PC-9 (cell line): ENCODE measurements around the gene ACOT6. TPM values are rescaled to one million over a fixed set of nuclear protein-coding genes. Genes with fewer than 3 reads are reported as not detected.
"Not testable (repeated sequence)": the region's sequence is repeated elsewhere in the genome, so short reads cannot be mapped to it uniquely, and the experiment has no call there.

Source experiments
- BruUV-seq: library from RNA; stranded (reverse); fragments of 400-500 nt; replicated peaks from 2 replicates; lab custom pipeline; 2021; lab: Mats Ljungman, UMichigan
- CTCF ChIA-PET: fragments of 300-600 bp; sonication (Branson Sonifier 250); formaldehyde crosslinking; loops from one replicate; lab custom pipeline; 2022; ENCODE audit warnings: antibody characterized with exemption; lab: Charles Lee
- POLR2A ChIA-PET: fragments of 300-600 bp; sonication (Branson Sonifier 250); formaldehyde crosslinking; loops from one replicate; lab custom pipeline; 2022; ENCODE audit warnings: antibody characterized with exemption; ENCODE audit not compliant: unreplicated experiment; lab: Charles Lee
- DNase-seq, 2 experiments: peaks; one replicate each; pipeline versions ENCODE4 v3.0.0 to v3.0.0-alpha.2; 2015 to 2022; ENCODE audit warnings: mixed read lengths in 1 of 2
- H2AFZ ChIP-seq: fragments of 200-600 bp; sonication (generic); 2 replicates; pipeline ENCODE4 v1.8.1; 2017; ENCODE audit warnings: antibody characterized with exemption
- H3F3A ChIP-seq: fragments of 200-600 bp; sonication (generic); 2 replicates; pipeline ENCODE4 v1.8.1; 2017; ENCODE audit warnings: antibody characterized with exemption, mild to moderate bottlenecking, low read depth; ENCODE audit not compliant: insufficient read depth
- H3K27ac ChIP-seq: fragments of 200-600 bp; sonication (generic); 2 replicates; pipeline ENCODE4 v1.6.1; 2016; ENCODE audit warnings: mixed run types
- H3K27me3 ChIP-seq: fragments of 200-600 bp; sonication (generic); 2 replicates; pipeline ENCODE4 v1.6.1; 2016; ENCODE audit warnings: low read depth, mixed run types; ENCODE audit not compliant: insufficient read depth
- H3K36me3 ChIP-seq: fragments of 200-600 bp; sonication (generic); 2 replicates; pipeline ENCODE4 v1.6.1; 2016; ENCODE audit warnings: low read depth, mixed run types
- H3K4me1 ChIP-seq: fragments of 200-600 bp; sonication (generic); replicated peaks from 2 replicates; pipeline ENCODE4 v1.6.1; 2016; ENCODE audit warnings: mixed run types; ENCODE audit not compliant: insufficient read depth
- H3K4me2 ChIP-seq: fragments of 200-600 bp; sonication (generic); 2 replicates; pipeline ENCODE4 v1.6.1; 2017; ENCODE audit warnings: mixed run types
- H3K4me3 ChIP-seq: fragments of 200-600 bp; sonication (generic); 2 replicates; pipeline ENCODE4 v1.6.1; 2016; ENCODE audit warnings: mixed run types
- H3K79me2 ChIP-seq: fragments of 200-600 bp; sonication (generic); 2 replicates; pipeline ENCODE4 v1.6.1; 2017; ENCODE audit warnings: low read depth, mixed run types
- H3K9me2 ChIP-seq: fragments of 200-600 bp; sonication (generic); 2 replicates; pipeline ENCODE4 v1.8.1; 2017; ENCODE audit warnings: mild to moderate bottlenecking; ENCODE audit not compliant: insufficient read depth
- H3K9me3 ChIP-seq: fragments of 200-600 bp; sonication (generic); 2 replicates; pipeline ENCODE4 v1.8.1; 2016; ENCODE audit warnings: low read depth; ENCODE audit not compliant: insufficient read depth
- H4K20me1 ChIP-seq: fragments of 200-600 bp; sonication (generic); 2 replicates; pipeline ENCODE4 v1.8.1; 2017; ENCODE audit not compliant: insufficient read depth
- EZH2 ChIP-seq: fragments of 200-600 bp; sonication (generic); IDR thresholded peaks from 2 replicates; pipeline ENCODE4 v1.8.0; 2017; ENCODE audit warnings: antibody characterized with exemption, low read depth
- intact Hi-C: fragments of 100-400 bp; cut with micrococcal nuclease; formaldehyde crosslinking; loops from one replicate; pipeline ENCODE4 v1.10.0; 2022; ENCODE audit not compliant: unreplicated experiment
- total RNA-seq: library from RNA; stranded (reverse); gene quantifications from 2 replicates; pipeline ENCODE4 v1.2.3, GENCODE V29; 2021
- TF ChIP-seq, protein P1 (sequence below): fragments of 200-600 bp; sonication (generic); conservative IDR thresholded peaks from 2 replicates; pipeline ENCODE4 v1.6.1; 2017; ENCODE audit warnings: mixed run types, antibody characterized with exemption, mild to moderate bottlenecking, moderate library complexity

Gene ACOT6
- total RNA-seq, 1 experiment from 2014 or later = not detected

DNA sequence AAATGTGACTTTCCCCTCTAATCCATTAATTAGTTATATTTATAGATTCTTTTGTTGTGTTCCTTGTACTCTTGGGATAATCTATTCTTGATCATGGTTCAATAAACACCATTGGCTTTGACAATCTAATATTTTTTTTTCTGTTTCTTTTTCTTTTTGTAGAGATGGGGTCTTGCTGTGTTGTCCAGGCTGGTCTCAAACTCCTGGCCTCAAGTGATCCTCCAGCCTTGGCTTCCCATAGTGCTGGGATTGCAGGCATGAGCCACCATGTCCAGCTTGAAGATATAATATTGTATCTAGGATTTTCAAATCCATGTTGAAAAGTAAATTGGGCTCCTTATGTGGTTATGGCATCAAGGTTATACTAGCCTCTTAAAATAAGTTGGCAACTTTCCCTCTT lies 38.7 kb downstream of the ACOT6 start:
- Histone ChIP-seq H3K9me2 (no peaks in the 10 kb centered on the region), H3K4me3 (no peak overlapping the region), H3K27ac (no peak overlapping the region), H2AFZ (no peak overlapping the region), H3K4me1 (no peaks in the 10 kb centered on the region), H3K27me3 (no peaks in the 10 kb centered on the region), H4K20me1 (no peaks in the 10 kb centered on the region), H3K9me3 (no peaks in the 10 kb centered on the region), H3K36me3 (peaks cover 6% of the 10 kb centered on the region; the same call in 1 of the 2 replicates), H3K79me2 (peaks cover 13% of the 10 kb centered on the region), H3K4me2 (no peak overlapping the region), H3F3A (peaks cover 4% of the 10 kb centered on the region; the same call in 1 of the 2 replicates)
- no peak for DNase-seq
- ChIA-PET CTCF (no interaction called here), POLR2A (interaction anchor here (0.6 kb wide), 1 partner anchor 201 kb away, joined by 3 read pairs; the partner anchor contains the start of gene PTGR2)
- no peak for TF ChIP-seq EZH2
- TF ChIP-seq, protein P1, sequence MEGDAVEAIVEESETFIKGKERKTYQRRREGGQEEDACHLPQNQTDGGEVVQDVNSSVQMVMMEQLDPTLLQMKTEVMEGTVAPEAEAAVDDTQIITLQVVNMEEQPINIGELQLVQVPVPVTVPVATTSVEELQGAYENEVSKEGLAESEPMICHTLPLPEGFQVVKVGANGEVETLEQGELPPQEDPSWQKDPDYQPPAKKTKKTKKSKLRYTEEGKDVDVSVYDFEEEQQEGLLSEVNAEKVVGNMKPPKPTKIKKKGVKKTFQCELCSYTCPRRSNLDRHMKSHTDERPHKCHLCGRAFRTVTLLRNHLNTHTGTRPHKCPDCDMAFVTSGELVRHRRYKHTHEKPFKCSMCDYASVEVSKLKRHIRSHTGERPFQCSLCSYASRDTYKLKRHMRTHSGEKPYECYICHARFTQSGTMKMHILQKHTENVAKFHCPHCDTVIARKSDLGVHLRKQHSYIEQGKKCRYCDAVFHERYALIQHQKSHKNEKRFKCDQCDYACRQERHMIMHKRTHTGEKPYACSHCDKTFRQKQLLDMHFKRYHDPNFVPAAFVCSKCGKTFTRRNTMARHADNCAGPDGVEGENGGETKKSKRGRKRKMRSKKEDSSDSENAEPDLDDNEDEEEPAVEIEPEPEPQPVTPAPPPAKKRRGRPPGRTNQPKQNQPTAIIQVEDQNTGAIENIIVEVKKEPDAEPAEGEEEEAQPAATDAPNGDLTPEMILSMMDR = no peak
- no TSS peak for BruUV-seq
- intact Hi-C loops = no loop called here

DNA sequence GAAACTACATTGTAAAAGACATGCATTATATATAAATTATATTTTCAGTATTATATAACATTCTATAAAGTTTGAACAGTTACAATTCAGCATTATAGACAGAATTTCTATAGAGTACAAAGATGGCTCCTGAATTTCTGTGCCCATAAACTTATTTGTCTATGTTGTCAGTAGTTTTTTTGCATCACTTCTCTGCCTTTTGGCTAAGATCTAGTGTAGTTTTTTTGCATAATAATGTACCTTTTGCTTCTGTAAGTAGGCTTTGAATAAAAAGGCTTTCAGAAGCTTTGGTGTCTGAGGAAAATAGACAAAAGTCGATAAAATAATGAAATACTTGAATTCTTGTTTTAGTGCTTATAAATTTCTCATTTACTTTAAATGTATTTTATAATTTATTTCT lies 43.5 kb downstream of the ACOT6 start:
- Histone ChIP-seq H3K4me2 (no peak overlapping the region), H2AFZ (no peak overlapping the region), H4K20me1 (no peaks in the 10 kb centered on the region; the same call in 1 of the 2 replicates), H3K4me1 (no peaks in the 10 kb centered on the region), H3K9me2 (no peaks in the 10 kb centered on the region), H3K27ac (no peak overlapping the region), H3K9me3 (no peaks in the 10 kb centered on the region), H3K36me3 (peaks cover 12% of the 10 kb centered on the region), H3F3A (0 out of 2 replicates have a peak, but pooled peaks cover 3% of the 10 kb centered on the region), H3K79me2 (no peaks in the 10 kb centered on the region), H3K4me3 (no peak overlapping the region), H3K27me3 (no peaks in the 10 kb centered on the region)
- intact Hi-C loops = no loop called here
- no peak for DNase-seq
- BruUV-seq = no TSS peak
- ChIA-PET CTCF (no interaction called here), POLR2A (no interaction called here)
- TF ChIP-seq, protein P1 = no peak
- TF ChIP-seq EZH2 = no peak

DNA sequence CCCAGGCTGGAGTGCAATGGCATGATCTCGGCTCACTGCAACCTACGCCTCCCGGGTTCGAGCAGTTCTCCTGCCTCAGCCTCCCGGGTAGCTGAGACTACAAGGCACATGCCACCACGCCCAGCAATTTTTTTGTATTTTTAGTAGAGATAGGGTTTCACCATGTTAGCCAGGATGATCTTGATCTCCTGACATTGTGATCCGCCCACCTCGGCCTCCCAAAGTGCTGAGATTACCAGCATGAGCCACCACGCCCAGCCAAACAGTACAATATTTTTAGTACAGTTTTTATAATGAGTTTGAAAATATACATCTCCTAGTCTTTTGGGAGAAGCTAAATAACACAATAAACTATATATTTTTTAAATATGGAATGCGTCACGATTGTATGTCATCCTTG lies 46.9 kb downstream of the ACOT6 start:
- H4K20me1 ChIP-seq, H3K9me3 ChIP-seq, H3K79me2 ChIP-seq, BruUV-seq, H3K4me2 ChIP-seq, POLR2A ChIA-PET, H3K27me3 ChIP-seq, intact Hi-C loops, H3K9me2 ChIP-seq, DNase-seq, CTCF ChIA-PET, H2AFZ ChIP-seq, H3K4me3 ChIP-seq, H3K27ac ChIP-seq, H3K36me3 ChIP-seq: not testable (repeated sequence)
- H3K4me1 ChIP-seq = peaks cover 22% of the 10 kb centered on the region
- H3F3A ChIP-seq = peaks cover 24% of the 10 kb centered on the region

DNA sequence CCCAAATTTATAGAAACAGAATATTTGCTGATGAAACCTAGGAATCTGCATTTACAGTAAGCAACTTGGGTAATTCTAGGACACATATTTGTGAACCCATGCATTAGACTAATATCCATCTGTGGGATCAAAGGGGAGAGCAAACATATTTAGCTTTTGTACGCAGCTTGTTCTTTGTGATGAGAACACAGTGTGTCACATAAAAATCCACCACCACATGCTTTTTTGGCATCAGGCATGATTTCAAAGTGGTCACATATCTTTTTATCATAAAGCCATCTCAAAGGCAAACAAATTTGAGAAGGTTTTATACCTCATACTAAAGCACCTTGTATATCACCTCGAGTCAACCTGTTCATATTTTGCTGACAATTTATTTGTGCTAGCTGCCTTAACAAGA lies 48.2 kb downstream of the ACOT6 start:
- H3K27ac ChIP-seq = no peak overlapping the region
- no peak overlapping the region for H3K4me3 ChIP-seq
- no peak overlapping the region for H3K4me2 ChIP-seq
- no peaks in the 10 kb centered on the region; the same call in 1 of the 2 replicates for H4K20me1 ChIP-seq
- no peak for DNase-seq
- H3K27me3 ChIP-seq = no peaks in the 10 kb centered on the region
- H2AFZ ChIP-seq = no peak overlapping the region
- no TSS peak for BruUV-seq
- CTCF ChIA-PET = no interaction called here
- intact Hi-C loops = loop anchor here (5.0 kb wide), 1 partner anchor 97 kb away; no protein-coding TSS in a partner anchor
- peaks cover 12% of the 10 kb centered on the region for H3K36me3 ChIP-seq
- H3F3A ChIP-seq = peaks cover 26% of the 10 kb centered on the region
- no peaks in the 10 kb centered on the region for H3K9me2 ChIP-seq
- peaks cover 22% of the 10 kb centered on the region for H3K4me1 ChIP-seq
- TF ChIP-seq, protein P1 = no peak
- no peak for TF ChIP-seq EZH2
- no peaks in the 10 kb centered on the region for H3K9me3 ChIP-seq
- POLR2A ChIA-PET = no interaction called here
- no peaks in the 10 kb centered on the region for H3K79me2 ChIP-seq
